Nephron (organoid): ENCODE measurements around the gene TAF9.

Source experiments
- H3K27ac Mint-ChIP-seq, 3 experiments: 2 replicates each; pipeline ENCODE4 v1.8.0; 2020; ENCODE audit warnings: mixed read lengths in 3 of 3, mild to moderate bottlenecking in 2 of 3, moderate library complexity in 1 of 3
- H3K27me3 Mint-ChIP-seq: 2 replicates; pipeline ENCODE4 v1.8.0; 2021; ENCODE audit warnings: low read depth, mild to moderate bottlenecking, moderate library complexity, mixed read lengths
- H3K36me3 Mint-ChIP-seq: 2 replicates; pipeline ENCODE4 v1.8.0; 2020; ENCODE audit warnings: low read depth, mixed read lengths
- H3K4me1 Mint-ChIP-seq: 2 replicates; pipeline ENCODE4 v1.8.0; 2020; ENCODE audit warnings: mixed read lengths
- H3K4me3 Mint-ChIP-seq, 3 experiments: 2 replicates each; pipeline ENCODE4 v1.8.0; 2020; ENCODE audit warnings: mild to moderate bottlenecking in 3 of 3, mixed read lengths in 3 of 3, moderate library complexity in 2 of 3
- H3K9me3 Mint-ChIP-seq: 2 replicates; pipeline ENCODE4 v1.8.0; 2020; ENCODE audit warnings: mixed read lengths
- CTCF ChIP-seq, 3 experiments: fragments of 200-600 bp; sonication (generic); IDR thresholded peaks; one replicate each; pipeline ENCODE4 v1.5.0; 2021; ENCODE audit warnings: antibody characterized with exemption in 3 of 3; ENCODE audit not compliant: unreplicated experiment in 3 of 3

The TAF9 gene

GRCh38 chr5:69369340-69370121, at the start of gene TAF9, which contains the start of the genes AK6 and RAD17:
TAF9 (minus strand) TSS chr5:69369520; CDS start chr5:69365737, 3,783 bp downstream.
AK6 (minus strand) TSS chr5:69369520; CDS start chr5:69369490, 30 bp downstream.
RAD17 (plus strand) TSS chr5:69369818; CDS start chr5:69372209, 2,391 bp downstream.
- Mint-ChIP-seq H3K9me3 (no peaks in the 10 kb centered on the region), H3K4me3 (peak within 1 kb of the TSS; percentile 97 to 100 (median 99)), H3K36me3 (peaks cover 24% of the 10 kb centered on the region), H3K4me1 (peaks cover 24% of the 10 kb centered on the region), H3K27me3 (no peaks in the 10 kb centered on the region), H3K27ac (peak within 1 kb of the TSS; percentile 100)
- no peak for TF ChIP-seq CTCF (IDR thresholded peaks at IDR 0.05; ENCODE audit: unreplicated experiment in 3 of 3)

GRCh38 chr5:69418554-69418953, 49.2 kb upstream of the TAF9 start:
- Mint-ChIP-seq H3K4me3 (no peak overlapping the region), H3K9me3 (peaks cover 2% of the 10 kb centered on the region), H3K27ac (no peak overlapping the region), H3K4me1 (peaks cover 3% of the 10 kb centered on the region), H3K27me3 (peaks cover 30% of the 10 kb centered on the region), H3K36me3 (peaks cover 54% of the 10 kb centered on the region)
- no peak for TF ChIP-seq CTCF (IDR thresholded peaks at IDR 0.05; ENCODE audit: unreplicated experiment in 3 of 3)

- TF ChIP-seq CTCF (IDR thresholded peaks at IDR 0.05; ENCODE audit: unreplicated experiment in 3 of 3): no peak
- Mint-ChIP-seq H3K36me3 (peaks cover 48% of the 10 kb centered on the region), H3K9me3 (no peaks in the 10 kb centered on the region), H3K27me3 (peaks cover 30% of the 10 kb centered on the region), H3K4me3 (peak overlapping the region; percentile 1 to 86 (median 76)), H3K27ac (peak overlapping the region in 1 of 3 experiments; percentile 97), H3K4me1 (peaks cover 3% of the 10 kb centered on the region)
Observed at GRCh38 chr5:69416699-69417098, 47.4 kb upstream of the TAF9 start.

GRCh38 chr5:69416180-69416579, 46.9 kb upstream of the TAF9 start:
- H3K9me3 Mint-ChIP-seq: no peaks in the 10 kb centered on the region
- H3K27ac Mint-ChIP-seq: peak overlapping the region in 1 of 3 experiments; percentile 97
- H3K27me3 Mint-ChIP-seq: peaks cover 30% of the 10 kb centered on the region
- TF ChIP-seq CTCF (IDR thresholded peaks at IDR 0.05; ENCODE audit: unreplicated experiment in 3 of 3): no peak
- H3K4me1 Mint-ChIP-seq: peaks cover 3% of the 10 kb centered on the region
- peaks cover 53% of the 10 kb centered on the region for H3K36me3 Mint-ChIP-seq
- H3K4me3 Mint-ChIP-seq: peak overlapping the region; percentile 86 to 88 (median 86)

GRCh38 chr5:69415584-69415958, 46.3 kb upstream of the TAF9 start:
- Mint-ChIP-seq H3K9me3 (no peaks in the 10 kb centered on the region), H3K36me3 (peaks cover 54% of the 10 kb centered on the region), H3K27me3 (peaks cover 30% of the 10 kb centered on the region), H3K27ac (peak overlapping the region; percentile 46 to 97 (median 65)), H3K4me3 (peak overlapping the region; percentile 86 to 88 (median 86)), H3K4me1 (peaks cover 3% of the 10 kb centered on the region)
- no peak for TF ChIP-seq CTCF (IDR thresholded peaks at IDR 0.05; ENCODE audit: unreplicated experiment in 3 of 3)
